NOMO-1 treated with DMSO at 0.1 percent for 48 hours (cell line): Measurements from ENCODE around the gene MAK.
"Not testable (repeated sequence)": the region's sequence is repeated elsewhere in the genome, so short reads cannot be mapped to it uniquely, and the experiment has no call there.

ENCODE experiments used
- DNase-seq: peaks from one replicate; lab custom pipeline; 2025; ENCODE audit not compliant: unreplicated experiment; lab: John Stamatoyannopoulos, UW

MAK gene

DNA sequence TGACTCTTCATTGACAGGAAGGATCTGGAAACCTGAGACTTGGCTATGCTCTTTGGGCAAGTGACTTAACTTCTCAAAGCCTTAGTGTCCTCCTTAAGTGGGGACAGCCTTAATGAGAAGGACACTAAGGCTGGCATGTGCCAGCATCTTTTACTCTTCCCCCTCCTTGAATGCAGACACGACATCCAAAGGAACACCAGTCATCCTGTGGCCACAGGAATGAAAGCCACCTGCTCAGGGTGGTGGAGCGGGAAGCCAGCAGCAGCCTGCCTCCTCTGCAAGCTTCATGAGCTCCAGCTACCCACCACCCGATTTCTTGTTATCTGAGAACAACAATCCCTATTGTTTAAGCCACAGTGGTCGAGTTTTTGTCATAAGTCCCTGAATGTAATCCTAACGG is 46.2 kb downstream of the MAK start:
- no peak for DNase-seq

DNA sequence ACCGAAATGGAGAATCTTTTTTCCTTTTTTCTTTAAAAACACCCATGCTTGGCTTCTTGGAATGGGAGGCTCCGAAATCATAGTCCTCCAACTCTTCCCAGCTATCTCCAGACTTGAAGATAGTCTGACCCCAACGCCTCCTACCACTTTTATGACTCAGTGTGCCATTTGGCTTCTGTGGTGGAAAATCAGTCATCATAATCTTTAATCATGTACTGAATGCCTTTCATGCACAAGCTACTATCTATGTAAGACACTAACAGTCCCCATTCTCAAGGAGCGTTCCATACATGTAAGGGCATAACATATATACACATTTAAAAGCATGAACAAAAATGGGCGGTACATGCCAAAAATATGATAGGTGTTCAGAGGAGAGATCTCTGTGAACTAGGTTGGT is 46.7 kb downstream of the MAK start:
- DNase-seq = no peak

DNA sequence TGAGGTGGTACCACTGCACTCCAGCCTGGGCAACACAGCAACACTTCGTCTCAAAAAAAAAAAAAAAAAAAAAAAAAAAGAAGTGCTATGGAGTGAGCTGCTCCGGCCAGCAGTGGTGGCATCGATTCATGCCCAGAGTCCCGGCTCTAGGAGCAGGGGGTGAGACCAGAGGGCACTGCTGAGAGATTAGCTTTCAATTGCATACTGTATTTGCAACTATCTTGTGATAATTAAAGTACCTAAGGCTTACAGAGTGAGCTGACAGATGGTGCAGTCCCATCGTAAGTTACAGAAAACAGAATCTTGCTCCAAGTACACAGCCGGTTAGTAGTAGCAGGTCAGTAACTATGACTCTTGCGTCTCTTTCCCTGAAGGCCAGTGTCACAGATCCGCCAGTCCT is 59.3 kb downstream of the MAK start:
- DNase-seq = no peak

DNA sequence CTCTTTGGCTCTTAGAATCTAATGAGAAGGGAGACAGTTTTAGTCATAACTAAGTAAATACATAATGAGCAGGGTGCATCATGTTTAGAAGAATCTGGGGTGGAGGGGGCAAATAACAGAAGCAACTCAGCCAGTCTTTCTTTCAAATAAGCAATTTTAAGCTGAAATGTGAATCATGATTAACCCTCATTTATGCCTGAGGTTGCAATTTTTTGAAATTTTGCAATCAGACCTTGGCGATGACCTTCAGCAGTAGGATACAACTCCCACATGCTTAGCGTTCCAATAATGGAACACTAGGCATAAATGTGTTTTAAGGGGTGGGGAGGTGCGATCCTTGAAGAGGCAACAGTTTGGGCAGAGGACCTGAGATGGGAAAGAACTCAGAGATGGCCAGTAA is 60.1 kb downstream of the MAK start:
- DNase-seq = no peak

DNA sequence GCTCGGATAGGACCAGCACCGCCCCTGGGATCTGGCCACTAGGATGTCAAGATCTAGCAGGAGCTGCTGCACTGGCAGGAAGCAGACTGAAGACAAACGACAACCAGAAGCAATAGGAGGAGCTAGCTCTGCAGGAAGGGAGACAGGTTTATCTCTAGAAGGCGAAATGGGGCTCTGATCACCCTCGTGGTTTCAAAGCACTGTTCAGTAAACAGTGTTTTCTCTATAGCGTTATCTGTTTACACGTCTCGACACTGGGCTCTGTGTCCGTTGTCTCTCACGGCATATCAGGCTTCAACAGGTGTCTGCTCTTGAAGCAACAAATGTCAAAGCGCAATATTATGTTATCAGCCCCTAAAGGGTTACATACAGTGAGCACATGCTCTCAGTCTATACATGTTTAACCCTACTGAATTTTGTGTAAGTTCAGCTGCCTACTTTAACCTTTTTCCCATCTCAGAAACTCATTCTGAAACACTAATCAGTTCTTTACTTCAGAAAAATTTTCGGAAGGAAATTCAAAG is 66.9 kb downstream of the MAK start:
- DNase-seq = no peak

DNA sequence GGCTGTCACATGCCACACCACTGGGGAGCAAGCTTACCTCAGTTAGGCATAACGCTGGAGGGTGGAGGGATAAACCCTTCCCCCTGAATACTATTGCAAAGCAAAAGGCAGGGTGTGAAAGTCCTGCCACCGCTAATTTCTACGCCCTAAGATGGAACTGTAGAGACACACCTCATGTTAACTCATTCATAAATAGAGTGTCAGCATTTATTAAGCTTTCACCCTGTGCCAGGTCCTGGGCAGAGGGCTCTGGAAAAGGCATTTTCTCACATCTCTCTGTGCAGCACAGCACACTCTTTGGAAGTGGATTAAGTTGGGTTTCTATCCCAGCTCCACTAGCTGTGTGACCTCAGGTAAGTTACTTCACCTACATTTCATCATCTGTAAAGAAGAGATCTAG is 68.9 kb downstream of the MAK start:
- DNase-seq = no peak

DNA sequence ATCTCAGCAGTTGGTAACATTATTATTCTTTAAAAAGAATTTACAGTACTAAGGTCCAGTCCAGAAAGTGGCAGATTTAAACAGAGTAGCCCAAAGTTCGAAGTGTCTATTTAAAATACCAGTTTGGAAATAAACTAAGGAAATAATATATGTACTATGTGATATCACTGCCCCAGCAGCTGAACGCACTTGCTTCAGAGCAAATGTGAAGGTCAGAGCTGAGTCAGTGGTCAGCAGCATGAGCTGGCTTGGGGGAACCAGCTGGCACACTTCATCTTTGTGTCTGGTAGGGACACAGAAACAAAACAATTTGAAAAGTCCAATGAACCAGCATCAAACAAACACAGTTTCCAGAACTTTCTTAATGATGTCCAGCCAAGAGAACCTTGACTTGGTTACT is 75.3 kb downstream of the MAK start:
- no peak for DNase-seq

DNA sequence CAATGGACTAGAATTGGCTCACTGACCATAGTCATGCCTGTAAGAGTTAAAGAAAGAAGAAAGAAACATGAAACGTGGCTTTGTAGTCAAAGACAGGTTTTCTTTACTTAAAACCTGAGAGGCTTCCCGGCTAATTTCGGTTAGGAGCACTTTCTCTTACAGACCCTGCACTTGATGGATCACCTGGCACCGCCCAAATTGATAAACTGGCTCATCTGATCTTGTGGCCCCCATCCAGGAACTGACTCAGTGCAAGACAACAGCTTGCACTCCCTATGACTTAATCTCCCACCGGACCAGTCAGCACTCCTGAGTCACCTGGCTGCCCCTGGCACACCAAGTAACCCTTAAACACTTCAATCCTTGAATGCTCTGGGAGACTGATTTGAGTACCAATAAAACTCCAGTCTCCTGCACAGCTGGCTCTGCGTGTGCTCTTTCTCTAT is 78.4 kb downstream of the MAK start:
- DNase-seq = no peak

DNA sequence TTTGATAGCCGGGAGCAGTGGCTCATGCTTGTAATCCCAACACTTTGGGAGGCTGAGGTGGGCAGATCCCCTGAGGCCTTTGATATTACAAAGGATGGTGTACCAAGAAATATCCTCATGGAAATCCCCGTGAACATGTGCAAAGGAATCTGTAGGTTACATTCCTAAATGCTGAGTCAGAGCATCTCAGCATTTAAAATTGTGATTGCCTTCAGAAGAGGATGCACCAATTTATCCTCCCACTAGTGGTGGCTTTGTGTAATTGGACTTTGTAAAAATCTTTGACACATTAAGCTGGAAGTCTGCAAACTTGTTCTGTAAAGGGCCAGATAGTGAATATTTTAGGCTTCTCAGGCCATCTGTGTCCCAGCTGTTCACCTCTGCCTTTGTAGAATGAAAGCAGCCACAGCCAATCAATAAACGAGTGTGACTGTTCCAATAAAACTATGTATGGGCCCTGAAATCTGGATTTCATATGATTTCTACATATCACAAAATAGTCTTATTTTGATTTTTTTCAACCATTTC is 79.0 kb downstream of the MAK start:
- peak; percentile 27 for DNase-seq

DNA sequence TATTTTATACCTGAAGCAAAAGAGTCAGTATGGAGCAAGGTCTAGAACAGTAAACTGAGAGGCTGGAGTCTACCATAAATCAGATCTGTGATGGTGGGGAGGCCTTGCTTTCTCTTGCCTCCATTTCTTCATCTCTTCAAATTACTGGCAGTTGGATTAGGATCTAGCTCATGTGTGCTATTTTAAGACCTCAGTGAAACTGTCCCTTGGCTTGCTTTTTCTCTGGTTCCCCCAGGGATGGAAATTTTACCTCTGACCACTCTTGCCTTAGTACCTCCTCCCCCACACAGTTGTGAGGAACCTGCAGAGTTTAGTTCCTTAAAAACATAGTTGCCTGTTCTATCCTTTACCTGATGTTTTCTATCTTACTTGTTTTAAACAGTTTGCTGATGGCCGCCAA is 82.3 kb downstream of the MAK start:
- DNase-seq = no peak

DNA sequence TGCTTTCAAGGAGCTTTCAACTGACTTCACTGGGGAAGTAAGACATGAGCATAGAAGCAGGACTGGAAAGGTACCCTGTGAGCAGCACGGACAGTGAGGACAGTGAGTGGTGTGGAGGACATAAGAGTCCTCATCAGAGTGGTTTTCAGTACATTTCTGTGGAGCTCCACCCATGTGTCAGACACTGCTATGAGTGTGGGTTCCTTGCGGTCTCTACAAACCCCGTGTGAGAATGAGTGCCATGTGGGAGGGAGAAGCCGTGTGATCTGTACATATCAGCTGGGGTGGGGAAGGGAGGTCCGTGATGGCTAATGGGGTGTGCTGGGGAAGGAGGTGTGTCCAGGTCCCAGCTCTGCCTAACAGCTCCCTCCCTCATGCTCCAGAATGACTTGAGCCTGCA is 86.6 kb downstream of the MAK start:
- not testable (repeated sequence) for DNase-seq

DNA sequence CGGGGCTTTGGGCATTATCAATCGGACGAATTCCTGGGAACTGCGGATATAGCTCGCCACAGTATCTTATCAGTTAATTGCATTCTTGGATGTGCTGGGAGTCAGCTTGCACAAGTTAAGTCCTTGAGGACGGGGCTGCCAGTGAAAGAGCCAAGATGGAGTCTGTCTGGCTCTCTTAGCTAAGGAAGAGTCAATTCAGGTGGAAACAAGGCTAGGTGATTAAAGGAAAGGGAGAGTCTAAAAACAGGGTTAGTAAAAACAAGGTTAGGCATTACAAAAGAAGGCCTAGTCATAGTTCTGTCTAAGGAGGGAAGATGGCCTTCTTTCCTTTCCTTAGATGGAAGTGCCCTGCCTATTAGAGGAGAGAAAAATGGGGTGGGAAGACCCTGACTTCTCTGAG is 87.8 kb downstream of the MAK start:
- not testable (repeated sequence) for DNase-seq

DNA sequence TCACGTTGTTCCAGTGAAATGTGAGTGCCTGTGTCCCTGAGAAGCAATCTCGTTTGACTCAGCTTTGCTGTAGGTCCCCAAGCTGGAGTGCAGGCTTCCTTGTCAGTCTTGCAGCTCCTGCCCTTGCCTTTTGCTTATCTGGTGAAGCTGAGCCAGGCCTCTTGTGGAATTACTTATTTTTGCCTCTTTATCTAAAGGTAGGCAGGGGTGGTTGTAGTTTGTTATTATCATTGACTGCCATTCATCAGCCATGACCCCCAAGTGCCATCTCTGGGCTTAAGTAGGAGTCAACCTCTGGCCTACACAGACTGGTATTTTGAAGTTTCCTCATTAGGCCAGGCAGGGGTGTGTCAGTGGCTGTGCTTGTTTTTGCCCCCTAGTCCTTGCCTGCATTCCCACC is 88.6 kb downstream of the MAK start:
- no peak for DNase-seq

DNA sequence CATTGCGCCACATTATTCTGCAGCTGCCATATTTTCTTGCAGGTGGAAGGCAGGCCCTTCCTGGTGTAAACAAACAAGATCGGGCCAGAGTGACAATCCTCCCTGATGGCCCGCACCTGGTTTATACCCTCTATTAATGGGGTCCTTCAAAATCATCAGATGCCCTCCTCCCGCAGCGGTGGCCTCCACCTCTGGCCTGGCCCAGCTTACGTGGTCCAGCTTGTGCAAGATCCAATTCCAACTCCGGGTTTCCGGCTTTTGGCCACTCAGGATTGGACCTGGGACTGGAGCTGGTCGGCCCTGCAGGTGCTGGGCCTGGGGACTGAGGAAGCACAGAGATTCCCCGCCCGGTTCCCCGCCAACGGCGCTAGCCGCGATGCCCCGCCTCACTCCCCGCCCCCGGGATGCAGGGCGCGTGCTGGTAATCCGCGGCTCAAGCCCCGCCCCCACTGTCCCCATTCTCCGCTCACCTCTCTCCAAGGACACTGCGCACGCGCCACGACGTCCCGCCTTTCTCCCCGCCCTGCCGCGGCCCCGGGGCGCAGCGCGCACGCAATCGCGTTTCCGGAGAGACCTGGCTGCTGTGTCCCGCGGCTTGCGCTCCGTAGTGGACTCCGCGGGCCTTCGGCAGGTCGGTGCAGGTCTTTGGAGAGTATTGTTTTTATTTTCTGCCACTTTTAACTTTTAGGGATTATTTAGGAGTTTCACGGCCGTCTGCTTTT is 90.9 kb downstream of the MAK start, which contains the start of gene TMEM14B:
Gene TMEM14B (plus strand): TSS at position 555 of the 722 bp plus-strand sequence. CDS start 1,441 bp downstream, outside the sequence.
- peak; percentile 97 for DNase-seq

DNA sequence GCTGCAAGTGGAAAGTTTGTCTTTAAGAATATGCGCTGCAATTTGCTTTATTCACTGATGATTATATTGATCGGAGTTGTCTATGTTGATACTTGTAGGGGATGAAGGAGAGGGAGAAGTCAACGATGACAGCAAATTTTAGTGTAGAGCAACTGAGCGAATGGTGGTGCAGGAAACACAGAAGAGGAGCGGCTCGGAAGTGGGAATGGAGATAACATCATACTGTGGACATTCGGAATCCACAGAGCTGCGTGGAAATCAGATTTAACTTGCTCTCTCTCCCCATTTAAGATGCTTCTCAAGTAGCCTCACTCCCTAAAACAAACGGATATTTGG is 91.5 kb downstream of the MAK start:
- DNase-seq = no peak

DNA sequence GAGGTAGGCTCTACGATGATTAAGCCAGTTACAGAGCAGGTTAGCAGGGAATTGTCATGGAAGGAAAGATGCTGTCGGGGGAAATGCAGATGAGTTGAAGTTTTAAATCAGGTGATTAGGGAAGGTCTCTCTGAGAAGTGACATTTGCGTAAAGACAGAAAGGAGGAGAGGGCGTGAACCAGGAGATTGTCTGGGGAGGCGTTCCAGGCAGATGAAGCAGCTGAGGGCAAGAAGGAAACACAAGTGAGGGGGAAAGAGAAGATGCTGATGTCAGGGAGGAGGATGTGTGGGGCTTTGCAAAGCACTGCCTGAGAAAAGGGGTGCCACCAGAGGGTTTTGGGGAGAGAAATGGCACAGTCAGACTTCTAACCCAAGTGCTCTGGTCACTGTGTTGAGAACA is 93.2 kb downstream of the MAK start:
- no peak for DNase-seq

DNA sequence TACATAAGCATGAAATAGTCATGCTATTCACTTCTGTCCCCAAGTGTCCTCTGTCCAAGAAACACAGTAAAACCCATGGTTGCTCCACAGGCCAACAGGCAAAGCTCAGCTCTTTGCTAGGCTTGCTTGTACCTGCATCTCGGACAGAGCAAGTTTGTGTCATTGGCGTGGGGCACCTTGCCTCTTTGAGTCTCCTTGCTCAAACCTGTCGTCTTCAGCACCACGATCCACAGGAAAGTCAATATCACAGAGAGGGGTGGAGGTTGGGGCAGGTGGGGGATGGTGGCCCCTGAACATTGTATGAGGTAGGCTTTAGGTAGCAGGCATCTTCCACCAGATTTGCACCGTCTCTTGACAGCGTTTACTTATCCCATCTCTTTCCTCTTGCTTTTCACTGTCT is 94.8 kb downstream of the MAK start:
- no peak for DNase-seq

DNA sequence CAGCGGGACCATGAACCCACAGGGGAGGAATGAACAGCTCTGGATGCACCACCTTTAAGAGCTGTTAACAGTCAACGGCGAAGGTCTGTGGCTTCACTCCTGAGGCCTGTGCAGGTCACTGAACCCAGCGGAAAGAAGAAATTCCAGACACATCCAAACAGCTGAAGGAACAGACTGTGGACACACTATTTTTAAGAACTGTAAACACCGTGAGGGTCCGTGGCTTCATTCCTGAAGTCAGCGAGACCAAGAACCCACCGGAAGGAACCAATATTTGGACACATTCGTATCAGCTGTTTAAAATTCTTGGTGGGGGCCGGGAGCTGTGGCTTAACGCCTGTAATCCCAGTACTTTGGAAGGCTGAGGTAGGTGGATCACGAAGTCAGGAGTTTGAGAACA is 96.1 kb downstream of the MAK start:
- no peak for DNase-seq

DNA sequence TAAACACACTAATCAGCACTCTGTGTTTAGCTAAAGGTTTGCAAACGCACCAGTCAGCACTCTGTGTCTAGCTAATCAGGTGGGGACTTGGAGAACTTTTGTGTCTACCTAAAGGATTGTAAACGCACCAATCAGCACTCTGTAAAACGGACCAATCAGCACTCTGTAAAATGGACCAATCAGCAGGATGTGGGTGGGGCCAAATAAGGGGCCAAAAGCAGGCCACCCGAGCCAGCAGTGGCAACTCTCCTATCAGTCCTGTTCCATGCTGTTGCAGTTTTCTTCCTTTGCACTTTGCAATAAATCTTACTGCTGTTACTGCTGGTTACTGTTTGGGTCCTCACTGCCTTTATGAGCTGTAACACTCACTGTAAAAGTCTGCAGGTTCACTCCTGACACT is 96.7 kb downstream of the MAK start:
- DNase-seq = not testable (repeated sequence)

DNA sequence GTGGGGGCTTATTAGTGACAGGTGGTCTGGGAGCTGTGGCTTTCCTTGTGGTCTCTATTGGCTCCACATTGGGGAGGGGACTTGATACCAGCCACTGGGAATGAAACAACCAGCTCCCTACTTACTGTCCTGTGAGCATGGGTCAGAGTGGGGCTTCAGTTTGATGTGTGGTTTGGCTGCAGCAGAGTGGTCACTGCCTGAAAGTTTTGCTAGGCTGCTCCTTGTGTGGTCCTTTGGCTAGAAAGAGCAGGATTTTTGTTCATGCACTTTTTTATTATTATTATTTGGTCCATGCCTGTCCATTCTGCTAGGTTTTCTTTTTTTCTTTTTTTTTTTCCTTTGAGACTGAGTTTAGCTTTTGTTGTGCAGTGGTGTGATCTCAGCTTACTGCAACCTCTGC is 98.3 kb downstream of the MAK start:
- no peak for DNase-seq

DNA sequence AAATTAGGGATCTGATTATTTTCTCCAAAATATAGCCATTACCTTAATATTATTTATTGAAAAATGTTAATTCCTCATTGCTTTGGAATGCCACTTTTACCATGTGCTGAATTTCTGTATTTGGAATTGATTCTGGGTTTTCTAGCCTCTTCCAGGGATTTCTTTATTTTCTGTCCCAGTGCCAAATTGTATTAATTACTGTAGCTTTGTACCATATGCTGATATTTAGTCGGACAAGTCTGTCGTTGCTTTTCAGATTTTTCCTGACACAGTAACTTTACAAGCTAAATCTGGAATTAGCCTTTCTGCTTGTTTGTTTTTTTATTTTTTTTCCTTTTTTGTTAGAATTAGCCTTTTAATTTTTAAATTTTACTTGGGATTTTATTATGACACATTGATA is 101.6 kb downstream of the MAK start:
- no peak for DNase-seq

DNA sequence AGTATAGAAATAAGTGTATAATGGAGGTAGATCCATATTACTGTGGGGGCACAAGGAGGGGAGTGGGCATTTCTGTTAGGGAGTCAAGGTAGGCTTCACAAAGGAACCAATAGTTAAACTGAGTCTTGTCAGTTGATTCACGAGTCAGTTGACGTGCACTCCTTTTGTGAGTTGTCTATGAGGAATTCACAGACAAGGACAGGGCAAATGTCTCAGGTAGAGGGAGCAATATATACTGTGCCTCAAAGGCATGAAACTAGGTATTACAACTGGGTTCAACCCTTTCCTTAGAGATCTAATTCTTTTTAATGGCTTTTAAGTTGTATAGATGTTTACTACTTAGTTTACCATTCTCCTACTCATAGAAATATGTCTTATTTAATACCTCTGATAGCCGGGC is 104.5 kb downstream of the MAK start:
- no peak for DNase-seq

DNA sequence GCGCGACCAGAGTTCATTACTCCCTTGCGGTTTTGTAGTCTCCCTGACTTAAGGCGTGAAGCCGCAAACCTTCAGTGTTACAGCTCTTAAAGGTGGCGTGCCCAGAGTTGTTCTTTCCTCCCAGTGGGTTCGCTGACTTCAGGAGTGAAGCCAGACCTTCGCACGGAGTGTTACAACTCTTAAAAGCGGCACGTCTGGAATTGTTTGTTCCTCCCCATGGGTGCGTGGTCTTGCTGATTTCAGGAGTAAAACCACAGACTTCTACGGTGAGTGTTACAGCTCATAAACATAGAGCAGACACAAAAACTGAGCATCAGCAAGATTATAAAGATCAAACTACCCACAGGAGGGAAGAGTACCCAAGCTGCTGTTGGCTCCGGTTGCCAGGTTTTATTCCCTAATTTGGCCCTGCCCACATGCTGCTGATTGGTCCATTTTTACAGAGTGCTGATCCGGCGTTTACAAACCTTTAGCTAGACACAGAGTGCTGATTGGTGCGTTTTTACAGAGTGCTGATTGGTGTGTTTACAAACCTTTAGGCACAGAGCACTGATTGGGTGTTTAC is 105.1 kb downstream of the MAK start:
- no peak for DNase-seq
